HL-60/S4 (cell line): Measurements from ENCODE around the gene ITSN2.
"Not testable (repeated sequence)": the region's sequence is repeated elsewhere in the genome, so short reads cannot be mapped to it uniquely, and the experiment has no call there.

Experiments used
- in situ Hi-C: fragments of 300-500 bp; cut with MboI; formaldehyde crosslinking; loops from 2 replicates; pipeline ENCODE4 v1.14.3; 2022; ENCODE audit warnings: low sequenced_read_pairs

Gene ITSN2

DNA sequence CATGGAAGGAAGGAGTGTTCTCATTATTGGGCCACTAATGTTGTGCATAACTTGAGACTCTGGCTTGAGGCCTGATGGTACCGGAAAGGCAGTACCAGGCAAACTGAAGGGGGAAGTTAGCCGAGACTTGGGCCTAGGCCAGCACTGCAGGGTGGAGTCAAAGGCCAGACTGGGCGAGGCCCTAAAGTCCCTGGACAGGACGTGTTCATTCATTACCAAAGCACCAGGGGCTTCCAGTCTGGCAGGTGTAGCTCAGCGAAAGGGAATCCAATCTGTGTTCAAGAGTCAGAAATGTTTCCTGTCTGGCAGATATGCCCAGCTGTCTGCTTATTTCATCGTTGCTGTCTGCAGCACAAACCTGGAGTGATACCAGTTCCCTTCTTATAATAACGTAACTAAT lies 4.7 kb upstream of the ITSN2 start:
- in situ Hi-C loops = no loop called here

DNA sequence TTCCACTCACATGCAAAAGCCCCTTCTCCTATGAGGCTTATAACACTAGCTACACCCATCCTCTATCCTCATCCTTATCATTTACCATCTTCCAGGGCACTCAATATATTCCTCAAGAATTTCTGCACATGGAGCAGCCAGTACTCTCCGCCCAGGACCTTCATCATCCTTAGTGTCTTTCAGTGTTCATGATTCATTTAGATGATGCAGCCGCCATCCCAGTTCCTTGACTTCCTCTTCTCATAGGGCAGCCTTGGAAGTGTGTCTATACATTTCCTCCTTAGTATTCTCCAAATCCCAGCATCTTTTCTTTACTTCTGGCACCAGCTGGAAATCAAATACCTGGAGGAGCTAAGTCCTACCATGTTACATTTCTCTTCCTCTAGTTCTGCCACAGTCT lies 3.0 kb upstream of the ITSN2 start:
- in situ Hi-C loops = no loop called here

- in situ Hi-C loops = no loop called here
These were observed 1.9 kb upstream of the ITSN2 start for GRCh38 chr2:24362253-24362652.

DNA sequence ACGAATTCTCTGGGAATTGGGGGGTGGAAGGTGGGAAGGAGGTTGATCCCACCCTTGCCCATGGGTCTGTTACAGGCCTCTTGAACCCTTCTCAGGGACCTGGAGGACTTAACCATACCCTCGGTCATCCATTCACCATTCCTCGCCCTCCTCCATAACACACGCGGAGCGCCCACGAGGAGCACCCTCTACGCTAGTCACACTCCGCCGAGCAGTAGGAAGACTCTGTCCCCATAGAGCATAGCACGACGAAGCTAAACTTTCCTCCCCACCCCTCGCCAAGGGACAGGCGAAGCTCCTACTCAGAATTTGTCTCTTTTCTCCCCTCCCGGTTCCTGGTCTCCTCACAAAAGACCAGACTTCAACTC lies 611 bp upstream of the ITSN2 start:
- in situ Hi-C loops = no loop called here

GRCh38 chr2:24359129-24360049 lies 947 bp downstream of the ITSN2 start:
- in situ Hi-C loops = no loop called here

GRCh38 chr2:24357767-24358166 lies 2.6 kb downstream of the ITSN2 start:
- in situ Hi-C loops = not testable (repeated sequence)

DNA sequence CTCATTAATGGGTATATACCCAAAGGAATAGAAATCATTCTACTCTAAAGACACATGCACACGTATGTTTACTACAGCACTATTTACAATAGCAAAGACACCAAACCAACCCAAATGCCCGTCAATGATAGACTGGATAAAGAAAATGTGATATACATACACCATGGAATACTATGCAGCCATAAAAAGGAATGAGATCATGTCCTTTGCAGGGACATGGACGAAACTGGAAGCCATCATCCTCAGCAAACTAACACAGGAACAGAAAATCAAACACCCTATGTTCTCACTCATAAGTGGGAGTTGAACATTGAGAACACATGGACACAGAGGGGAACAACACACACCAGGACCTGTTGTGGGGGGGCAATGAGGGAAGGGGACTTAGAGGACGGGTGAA lies 3.2 kb downstream of the ITSN2 start:
- in situ Hi-C loops = not testable (repeated sequence)

DNA sequence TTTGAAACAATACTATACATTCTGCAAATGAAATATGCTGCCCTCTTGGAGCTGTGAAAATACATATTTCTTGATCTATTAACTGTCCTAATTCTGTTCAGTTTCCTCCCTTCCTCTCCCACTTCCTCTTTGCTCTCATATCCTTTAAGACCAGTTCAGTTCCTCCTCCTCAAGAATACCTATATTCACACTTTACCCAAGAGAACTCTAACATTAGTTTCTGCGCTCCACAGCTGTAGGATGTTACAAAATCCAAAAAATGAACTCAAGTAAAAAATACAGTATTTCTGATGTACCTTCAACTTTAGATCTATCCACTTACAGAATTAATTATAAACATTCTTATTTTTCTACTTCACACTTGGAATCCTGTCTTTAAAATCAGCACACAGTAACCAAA lies 5.4 kb downstream of the ITSN2 start:
- in situ Hi-C loops = no loop called here

- in situ Hi-C loops = no loop called here
These were observed 5.9 kb downstream of the ITSN2 start for GRCh38 chr2:24354395-24354794.

GRCh38 chr2:24353973-24354372 lies 6.4 kb downstream of the ITSN2 start:
- in situ Hi-C loops = no loop called here

GRCh38 chr2:24353364-24353763 lies 7.0 kb downstream of the ITSN2 start:
- in situ Hi-C loops = no loop called here

- in situ Hi-C loops = no loop called here
These were observed 7.7 kb downstream of the ITSN2 start for GRCh38 chr2:24352664-24353063.

DNA sequence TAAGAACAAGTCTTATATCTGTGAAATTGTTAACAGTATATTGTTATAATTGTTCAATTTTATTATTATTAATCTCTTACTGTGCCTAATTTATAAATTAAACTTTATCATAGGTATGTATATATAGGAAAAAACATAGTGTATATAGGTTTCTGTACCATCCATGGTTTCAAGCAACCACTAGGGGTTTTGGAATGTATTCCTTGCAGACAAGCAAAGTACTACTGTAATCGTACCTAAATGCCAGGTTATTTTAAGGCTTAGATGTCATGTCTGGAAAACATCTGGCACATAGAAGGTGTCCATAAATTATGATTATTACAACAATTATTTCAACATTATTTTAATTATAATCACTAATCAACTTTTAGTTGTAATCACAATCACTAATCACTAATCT lies 8.4 kb downstream of the ITSN2 start:
- in situ Hi-C loops = no loop called here

- in situ Hi-C loops = no loop called here
These were observed 8.8 kb downstream of the ITSN2 start for GRCh38 chr2:24351627-24351938.

GRCh38 chr2:24350826-24351626 lies 9.3 kb downstream of the ITSN2 start:
- in situ Hi-C loops = no loop called here

DNA sequence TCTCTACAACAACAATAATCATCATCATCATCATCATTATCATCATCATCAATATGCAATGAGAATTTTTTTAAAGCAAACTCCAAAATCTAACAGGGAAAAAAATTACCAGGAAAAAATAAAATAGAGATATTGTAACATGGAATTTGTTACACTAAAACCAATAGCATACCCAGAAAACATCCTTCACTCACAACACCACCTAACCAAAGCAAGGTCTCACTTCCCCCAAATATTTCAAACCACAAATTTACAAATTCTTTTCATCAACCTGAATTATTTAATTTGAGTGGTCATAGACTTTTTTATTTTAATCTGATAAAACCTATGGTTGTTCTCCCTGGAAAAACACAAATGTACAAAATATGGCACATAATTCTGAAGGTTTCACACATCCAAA lies 11.2 kb downstream of the ITSN2 start:
- in situ Hi-C loops = no loop called here

DNA sequence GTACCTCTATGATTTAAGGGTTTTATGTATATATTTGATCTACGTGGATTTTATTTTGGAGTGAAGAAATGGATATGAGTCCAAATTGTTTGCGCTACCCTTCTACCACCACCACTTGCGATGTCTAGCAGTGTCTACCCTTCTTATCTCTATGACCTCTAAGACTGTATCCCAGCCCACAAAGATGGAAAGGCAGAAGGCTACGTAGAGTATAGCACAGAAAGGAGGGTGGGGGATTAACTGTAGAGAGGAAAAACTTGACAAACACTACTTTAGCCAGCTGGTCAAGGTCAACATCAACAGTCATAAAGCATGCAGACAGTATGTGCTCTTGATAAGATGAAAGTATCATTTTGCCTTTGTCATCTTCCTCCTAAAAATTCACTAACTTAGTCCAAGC lies 14.4 kb downstream of the ITSN2 start:
- in situ Hi-C loops = no loop called here

GRCh38 chr2:24343225-24343882 lies 17.0 kb downstream of the ITSN2 start:
- in situ Hi-C loops = no loop called here

- in situ Hi-C loops = no loop called here
These were observed 18.0 kb downstream of the ITSN2 start for GRCh38 chr2:24342110-24342910.

DNA sequence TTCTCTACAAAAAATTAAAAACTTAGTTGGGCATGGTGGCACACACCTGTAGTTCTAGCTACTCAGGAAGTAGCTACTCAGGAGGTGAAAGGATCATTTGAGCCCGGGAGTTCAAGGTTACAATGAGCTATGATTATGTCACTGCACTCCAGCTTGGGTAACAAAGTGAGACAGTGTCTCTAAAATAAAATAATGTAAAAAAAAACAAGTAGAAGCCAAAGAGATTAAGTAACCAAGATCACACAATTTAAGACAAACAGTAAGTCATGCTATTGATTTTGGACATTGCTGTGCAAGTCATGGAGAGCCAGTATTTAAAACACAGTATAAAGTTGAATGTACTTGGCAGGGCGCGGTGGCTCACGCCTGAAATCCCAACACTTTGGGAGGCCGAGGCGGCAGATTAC lies 20.5 kb downstream of the ITSN2 start:
- in situ Hi-C loops = no loop called here

GRCh38 chr2:24339098-24339497 lies 21.2 kb downstream of the ITSN2 start:
- in situ Hi-C loops = not testable (repeated sequence)
